ENCODE results near the gene IRX5.

Gene IRX5

DNA sequence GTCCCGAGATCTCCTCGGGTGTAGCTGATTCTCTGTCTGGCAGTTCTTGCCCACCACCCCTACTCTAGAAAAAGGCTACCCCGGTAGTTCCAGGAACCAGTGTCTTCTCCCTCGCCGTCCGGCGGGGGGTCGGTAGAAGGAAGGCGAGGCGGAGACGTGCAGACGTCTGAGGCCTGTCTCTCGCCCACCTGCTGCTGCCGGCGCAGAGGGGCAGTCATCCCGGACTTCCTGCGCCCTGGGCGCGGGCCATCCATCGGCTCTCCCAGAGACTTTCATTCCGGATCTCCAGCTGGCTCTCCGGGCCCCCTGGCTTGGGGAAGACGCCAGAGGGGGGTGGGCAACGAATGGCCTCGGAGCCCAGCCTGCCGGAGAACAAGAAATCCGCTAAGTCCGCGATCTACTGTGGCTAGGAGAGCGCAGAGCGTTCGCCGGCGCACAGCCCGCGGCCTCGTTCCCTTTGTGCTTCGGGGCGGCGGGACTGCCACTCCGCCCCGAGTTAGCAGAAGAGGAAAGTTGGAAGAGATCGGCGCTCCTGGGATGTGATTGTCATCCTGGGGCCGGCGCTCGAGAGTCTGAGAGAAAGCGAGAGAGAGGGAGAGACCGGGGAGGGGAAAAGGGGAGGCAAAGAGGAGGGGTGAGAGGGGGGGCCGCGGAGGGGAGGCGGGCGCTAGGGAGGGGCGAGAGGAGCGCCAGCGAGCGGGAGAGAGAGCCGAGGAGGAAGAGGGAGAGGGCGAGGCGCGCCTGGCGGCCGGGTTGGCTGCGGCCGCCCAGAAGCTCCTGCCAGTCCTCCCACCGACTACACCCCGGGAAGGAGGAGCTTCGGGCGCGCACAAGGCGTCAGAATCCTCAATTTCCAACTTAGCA is at the start of gene IRX5:
IRX5 (plus strand) TSS at position 861 of the 864 bp plus-strand sequence. CDS start 334 bp downstream, outside the sequence.
- peak within 1 kb of the TSS; percentile 97 for H3K27ac ChIP-seq
- peak; percentile 94 for DNase-seq (ENCODE audit: low read depth, low spot score)

DNA sequence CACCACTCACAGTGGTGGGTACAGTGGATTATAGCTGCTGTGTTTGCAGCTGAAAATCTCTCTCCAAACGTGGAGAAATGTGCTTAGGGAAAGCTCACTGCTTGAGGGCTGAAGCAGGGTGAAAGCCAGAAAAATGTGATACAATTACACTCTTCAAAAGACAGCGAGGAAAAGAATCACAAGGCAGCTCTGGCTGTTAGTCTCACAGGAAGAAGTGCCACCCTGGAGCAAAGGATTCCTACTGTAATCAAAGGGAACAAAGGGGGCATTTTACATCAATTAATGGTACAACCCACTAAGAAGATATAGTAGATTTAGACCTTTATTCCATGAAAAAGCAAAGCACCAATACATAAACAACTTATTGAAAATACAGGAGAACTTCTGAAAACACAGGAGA is 48.1 kb upstream of the IRX5 start:
- H3K27ac ChIP-seq = no peak overlapping the region
- DNase-seq (ENCODE audit: low read depth, low spot score) = no peak

DNA sequence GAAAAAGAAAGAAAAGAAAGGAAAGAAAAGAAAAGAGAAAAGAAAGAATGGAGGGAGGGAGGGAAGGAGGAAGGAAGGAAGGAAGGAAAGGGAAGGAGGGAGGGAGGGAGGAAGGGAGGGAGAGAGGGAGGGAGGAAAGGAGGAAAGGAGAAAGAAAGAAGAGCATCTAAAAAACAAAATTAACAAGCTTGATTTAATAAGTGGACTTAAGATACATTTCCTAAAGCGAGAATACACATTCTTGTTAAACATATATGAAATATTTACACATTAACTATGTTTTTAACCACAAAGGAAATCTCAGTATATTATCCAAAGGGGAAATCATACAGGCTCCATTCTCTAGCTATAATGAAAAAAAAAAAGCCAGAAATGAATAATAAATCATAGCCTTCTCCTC is 47.3 kb upstream of the IRX5 start:
- no peak overlapping the region for H3K27ac ChIP-seq

DNA sequence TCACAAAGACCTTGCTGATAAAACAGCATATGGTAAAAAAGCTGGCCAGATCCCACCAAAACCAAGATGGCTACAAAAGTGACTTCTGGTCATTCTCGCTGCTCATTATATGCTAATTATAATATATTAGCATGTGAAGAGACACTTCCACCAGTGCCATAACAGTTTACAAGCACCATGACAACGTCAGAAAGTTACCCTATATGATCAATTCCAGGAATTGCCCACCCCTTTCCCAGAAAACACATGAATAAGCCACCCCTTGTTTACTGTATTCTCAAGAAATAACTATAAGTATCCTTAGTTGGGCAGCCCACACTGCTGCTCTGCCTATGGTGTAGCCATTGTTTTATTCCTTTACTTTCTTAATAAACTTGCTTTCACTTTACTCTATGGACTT is 44.6 kb upstream of the IRX5 start:
- no peak for DNase-seq (ENCODE audit: low read depth, low spot score)
- no peak overlapping the region for H3K27ac ChIP-seq

More for the DNA sequence above, 47.3 kb upstream of the IRX5 start:
- DNase-seq (ENCODE audit: low read depth, low spot score) = no peak

DNA sequence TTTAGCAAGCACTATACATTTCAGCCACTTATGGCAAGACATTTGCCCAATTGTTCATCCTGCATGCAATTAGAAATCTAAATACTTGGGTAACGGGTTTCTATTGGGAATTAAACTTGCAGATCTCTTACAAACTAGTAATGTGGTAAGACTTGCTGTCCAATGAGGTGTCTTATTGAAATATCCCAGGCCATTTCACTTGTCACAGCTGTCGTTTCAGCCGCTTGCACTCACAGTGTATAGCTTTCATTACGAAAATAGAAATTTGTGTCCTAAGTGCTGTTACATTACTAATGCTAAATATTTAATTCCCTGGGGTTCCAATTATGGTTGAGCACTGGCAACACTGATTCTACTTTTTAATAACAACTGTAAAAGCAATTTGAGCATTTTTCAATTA is 40.3 kb upstream of the IRX5 start:
- no peak overlapping the region for H3K27ac ChIP-seq
- no peak for DNase-seq (ENCODE audit: low read depth, low spot score)

DNA sequence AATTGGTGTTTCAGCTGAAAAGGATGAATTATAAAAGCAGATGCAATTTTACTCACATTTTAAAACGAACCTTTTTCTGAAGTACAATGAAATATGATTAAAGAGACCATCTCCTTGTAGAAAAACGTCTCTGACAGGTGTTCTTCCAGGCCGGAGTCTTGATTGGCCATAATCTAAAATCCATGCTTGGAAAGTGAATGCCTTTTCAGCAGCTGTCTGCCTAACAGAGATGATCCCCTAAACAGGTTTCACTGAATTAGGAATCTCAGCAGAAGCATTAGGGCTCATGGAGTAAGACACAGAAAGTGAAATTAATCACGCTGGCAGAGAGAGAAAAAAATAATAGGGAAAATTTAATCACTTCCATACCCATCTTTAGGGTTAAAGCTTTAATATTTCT is 39.3 kb upstream of the IRX5 start:
- H3K27ac ChIP-seq = no peak overlapping the region
- no peak for DNase-seq (ENCODE audit: low read depth, low spot score)

DNA sequence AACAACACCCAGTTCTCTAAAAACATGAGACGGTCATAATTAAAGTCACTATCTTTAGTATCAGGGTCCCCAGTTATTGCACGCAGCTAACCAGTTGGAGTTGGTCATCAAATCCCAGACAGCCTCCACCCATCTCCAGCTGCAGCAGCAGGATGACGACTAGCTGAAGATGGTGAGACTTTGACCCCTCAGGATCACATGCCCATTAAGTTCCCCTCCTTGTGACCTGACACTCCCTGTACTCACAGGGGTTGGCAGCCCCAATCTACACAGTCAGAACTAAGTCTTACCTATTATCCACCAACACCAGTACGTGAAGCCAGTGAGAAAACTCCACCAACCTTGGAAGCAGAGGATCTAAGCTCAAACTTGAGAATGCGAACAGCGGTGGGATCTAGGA is 37.7 kb upstream of the IRX5 start:
- DNase-seq (ENCODE audit: low read depth, low spot score) = no peak
- no peak overlapping the region for H3K27ac ChIP-seq

DNA sequence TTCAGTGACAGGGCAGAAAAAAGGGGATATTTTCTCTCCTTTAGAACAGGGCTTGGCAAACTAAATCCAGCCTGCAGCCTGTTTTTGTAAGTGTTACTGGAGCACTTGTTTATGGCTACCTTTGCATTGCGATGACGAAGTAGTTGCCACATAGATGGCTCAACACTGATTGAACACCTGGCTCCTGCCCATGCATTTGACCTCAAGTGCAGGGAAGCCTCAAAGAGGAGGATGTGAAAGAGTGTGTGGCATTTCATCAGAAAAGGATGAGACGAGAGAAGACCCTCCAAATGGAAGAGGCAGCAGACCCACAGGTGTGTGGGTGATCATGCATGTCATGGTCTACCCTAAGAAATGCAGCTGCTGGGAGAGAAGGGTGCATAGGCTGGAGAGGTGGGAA is 32.7 kb upstream of the IRX5 start:
- no peak for DNase-seq (ENCODE audit: low read depth, low spot score)
- H3K27ac ChIP-seq = no peak overlapping the region

DNA sequence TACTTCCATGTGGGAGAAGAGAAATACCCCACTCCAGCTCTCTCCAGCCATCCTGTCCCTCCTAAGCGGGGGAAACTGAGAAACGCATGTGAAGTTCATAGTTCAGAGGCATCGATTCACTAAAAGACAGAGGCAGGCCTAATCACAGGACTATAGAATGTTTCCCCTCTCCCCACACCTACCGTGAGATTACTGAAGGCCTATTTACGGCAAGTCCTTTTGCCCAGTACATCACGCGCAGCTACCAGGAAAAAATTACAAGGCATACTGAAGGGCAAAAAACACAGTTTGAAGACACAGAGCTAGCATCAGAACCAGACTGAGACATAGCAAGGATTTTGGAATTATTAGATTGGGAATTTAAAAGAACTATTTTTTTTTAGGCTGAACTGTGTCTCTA is 29.1 kb upstream of the IRX5 start:
- DNase-seq (ENCODE audit: low read depth, low spot score) = no peak
- H3K27ac ChIP-seq = no peak overlapping the region

DNA sequence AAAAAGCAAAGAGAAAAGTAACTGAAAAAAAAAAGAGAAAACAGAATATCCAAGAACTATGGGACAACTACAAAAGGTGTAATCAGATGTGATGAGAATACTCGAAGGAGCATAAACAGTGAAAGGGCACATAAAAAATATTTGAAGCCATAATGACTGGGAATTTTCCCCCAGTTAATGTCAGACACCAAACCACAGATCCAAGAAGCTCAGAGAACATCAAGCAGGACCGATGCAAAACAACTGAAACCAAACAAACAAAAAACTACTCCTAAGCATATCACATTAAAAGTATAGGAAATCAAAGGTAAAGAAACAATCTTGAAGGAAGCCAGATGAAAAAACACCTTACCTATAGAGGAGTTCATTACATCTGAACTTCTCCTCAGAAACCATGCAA is 27.6 kb upstream of the IRX5 start:
- DNase-seq (ENCODE audit: low read depth, low spot score) = no peak

DNA sequence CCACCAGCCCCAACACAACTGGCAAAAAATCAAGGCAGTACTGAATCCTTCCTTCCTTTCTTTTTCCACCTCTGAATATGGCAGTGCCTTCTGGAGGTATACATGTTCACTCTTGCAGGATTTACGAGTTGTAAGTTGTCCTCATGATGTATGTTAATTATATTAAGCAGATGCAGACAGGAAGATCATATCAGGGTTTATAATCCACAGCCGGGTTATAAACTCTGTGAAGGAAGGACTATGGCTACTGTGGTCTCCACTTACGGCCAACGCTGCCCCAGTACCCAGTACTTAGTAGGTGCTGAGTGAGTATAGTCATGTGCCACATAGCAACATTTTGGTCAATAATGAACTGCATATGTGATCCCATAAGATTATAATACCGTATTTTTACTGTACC is 19.6 kb upstream of the IRX5 start:
- DNase-seq (ENCODE audit: low read depth, low spot score) = no peak

More for the DNA sequence above, 27.6 kb upstream of the IRX5 start:
- H3K27ac ChIP-seq = no peak overlapping the region

DNA sequence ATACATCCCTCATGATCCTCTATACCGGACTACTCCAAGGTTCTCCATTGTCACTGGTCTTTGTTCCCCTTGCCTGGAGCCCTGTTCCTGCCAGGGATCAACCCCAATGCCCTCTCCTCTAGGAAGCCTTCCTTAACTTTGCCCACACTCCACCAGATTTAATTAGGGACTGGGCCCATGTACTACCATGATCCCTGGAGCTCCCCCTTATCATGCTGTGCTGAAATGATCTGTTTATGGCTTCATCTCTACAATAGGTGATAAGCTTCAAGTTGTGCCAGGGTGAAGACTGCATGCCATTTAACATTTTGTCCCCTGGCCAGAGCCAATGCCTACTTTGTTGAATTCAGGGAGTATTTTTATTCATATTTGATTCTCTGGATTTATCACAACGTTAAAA is 17.9 kb upstream of the IRX5 start:
- no peak overlapping the region for H3K27ac ChIP-seq
- DNase-seq (ENCODE audit: low read depth, low spot score) = no peak

More for the DNA sequence above, 19.6 kb upstream of the IRX5 start:
- H3K27ac ChIP-seq = no peak overlapping the region

DNA sequence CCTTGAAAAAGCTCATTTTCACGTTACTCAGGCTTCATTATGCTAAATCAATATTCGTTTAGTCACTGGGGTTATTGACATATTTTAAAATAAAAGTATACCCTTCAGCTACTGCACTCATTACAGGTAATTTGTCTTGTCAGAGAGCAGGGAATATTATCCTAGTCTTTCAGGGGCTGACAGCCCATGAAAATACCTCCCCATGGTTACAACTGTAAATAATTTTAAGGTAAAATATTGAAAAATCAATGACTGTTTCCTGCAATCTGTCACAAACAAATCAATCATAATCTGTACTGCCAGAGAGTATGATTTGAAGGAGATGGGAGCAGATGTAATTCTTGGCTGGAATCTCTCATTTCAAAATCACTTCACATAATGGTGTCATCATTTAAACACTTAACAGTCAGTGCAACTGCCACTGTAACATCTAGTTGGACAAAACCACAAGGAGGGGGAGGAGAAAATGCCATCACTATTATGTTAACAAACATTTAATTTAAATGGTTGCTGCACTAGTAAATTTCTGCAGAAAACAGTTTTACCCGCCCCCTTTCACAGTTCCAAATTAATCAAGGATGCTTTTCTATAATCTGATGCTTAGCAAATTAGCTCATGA is 9.3 kb upstream of the IRX5 start:
- DNase-seq (ENCODE audit: low read depth, low spot score) = no peak
- H3K27ac ChIP-seq = no peak overlapping the region

DNA sequence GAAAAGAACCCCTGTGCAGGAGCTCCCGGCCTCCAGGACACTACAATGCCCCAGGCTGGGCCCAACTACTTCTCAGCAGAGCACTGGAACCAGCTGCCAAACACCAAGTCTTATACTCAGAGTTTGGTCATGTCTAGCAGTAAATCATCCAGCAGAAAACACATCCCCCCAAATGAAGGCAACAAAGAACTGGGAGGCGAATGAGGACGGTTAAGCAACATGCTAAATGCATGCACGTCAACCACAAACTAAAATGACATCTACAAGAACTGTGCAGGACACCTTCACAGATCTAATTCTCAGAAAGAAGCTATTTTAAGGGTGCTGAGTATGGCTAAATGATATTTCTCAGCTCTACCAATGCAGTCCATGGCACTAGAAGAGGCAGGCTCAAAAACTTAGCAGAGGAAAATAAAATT is 7.6 kb upstream of the IRX5 start:
- H3K27ac ChIP-seq = no peak overlapping the region
- no peak for DNase-seq (ENCODE audit: low read depth, low spot score)

DNA sequence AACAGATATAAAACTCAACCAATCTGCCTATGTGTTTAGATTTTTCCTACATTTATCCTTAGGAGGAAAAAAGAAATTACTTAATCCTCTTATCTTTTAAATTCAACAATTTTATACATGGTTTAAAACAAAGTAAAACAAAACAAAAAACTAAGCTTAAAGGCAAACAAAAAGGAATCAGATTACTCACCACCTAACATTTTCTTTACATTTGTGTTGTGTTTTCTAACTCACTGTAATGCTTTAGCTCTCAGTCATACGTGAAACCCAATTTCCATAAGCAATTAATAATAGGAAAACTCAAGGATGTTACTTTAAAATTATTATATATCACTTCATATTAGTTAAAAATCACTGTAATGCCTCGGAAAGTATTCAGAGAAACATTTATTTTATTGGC is 6.7 kb upstream of the IRX5 start:
- DNase-seq (ENCODE audit: low read depth, low spot score) = no peak
- H3K27ac ChIP-seq = no peak overlapping the region

DNA sequence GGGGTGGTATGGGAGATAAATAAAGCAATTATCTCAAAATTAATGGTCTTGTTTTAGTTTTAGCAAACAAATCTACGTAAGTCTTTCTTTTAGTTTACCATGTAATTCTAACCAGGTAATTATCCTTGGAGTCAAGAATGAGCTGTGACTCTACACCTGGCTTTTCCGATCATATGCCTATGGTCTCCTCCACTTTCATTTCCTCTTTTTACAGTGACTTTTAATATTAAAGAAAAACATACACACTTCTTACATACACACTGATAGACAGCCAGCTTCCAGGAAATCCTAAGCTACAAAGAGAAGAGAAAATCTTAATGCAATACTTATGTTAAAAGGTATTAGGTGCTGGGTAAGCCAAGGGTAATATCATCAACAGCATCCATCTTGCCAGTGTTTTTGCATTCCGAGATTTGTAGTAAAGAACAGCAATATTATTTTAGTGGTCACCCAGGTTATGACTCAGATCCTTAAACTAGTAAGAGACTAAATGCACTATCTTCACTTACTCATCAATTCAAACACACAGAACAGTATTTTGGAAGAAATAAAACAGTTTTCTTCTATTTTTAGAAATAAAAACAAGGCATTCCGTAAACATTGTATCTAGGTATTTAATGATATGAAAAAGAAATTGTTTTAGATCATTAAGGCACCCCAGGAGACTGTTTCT is 4.4 kb upstream of the IRX5 start:
- no peak for DNase-seq (ENCODE audit: low read depth, low spot score)
- peak overlapping the region; percentile 97 for H3K27ac ChIP-seq

DNA sequence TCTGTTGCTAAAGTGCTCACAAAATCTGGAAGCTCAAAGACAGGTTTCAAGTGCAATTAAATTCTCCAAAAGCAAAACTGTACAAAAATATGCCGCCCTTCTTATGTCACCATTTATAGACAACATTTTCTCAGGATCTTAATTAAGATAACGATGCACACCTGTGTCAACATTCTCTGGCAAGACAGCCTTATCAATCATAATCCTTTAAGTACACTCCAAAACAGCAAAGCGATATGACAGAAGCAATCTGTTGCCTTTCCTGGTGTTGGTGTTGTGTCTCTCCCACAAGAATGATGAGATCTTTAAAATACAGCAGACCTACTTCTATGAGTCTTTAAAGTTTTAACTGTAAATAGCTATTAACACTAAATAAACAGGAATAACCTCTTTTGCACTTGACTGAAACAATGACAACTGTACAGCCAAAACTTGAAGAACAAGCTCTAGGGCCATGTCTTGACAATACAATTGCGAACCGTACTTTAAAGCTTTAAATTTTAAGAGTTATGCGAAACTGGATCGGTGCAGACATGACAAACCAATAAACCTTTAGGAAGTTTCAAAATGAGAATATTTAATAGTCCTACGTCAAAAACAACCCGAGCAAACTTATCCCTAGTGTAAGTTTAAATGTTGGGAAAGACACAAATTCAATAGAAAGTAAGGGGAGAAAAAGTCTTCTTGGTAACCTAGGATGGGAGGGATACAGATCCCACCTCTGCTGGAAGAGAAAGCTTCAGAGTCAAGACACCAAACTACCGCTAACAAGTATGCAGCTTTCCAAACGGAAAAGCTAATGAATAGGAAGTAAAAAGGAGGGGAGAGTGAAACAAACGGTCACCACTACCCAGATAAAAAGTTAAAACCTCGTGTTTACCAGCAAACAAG is 3.3 kb upstream of the IRX5 start:
- DNase-seq (ENCODE audit: low read depth, low spot score) = no peak
- H3K27ac ChIP-seq = peak overlapping the region; percentile 97

DNA sequence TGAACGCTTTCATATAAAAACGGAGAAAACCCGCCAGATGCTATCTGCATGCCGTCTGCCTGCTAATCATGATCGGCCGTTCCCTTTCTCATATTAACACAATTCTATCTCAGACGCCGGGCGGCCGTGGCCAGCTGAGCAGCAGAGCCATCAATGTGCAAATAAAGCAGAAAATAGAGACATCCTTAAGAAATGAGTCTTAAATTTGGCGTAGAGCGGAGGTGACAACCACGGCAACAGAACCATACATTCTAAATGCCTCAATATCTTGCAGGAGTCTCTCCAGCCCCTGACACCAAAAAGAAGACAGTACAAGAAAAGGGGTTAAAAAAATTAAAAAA is 2.7 kb upstream of the IRX5 start:
- no peak for DNase-seq (ENCODE audit: low read depth, low spot score)
- peak overlapping the region; percentile 97 for H3K27ac ChIP-seq

DNA sequence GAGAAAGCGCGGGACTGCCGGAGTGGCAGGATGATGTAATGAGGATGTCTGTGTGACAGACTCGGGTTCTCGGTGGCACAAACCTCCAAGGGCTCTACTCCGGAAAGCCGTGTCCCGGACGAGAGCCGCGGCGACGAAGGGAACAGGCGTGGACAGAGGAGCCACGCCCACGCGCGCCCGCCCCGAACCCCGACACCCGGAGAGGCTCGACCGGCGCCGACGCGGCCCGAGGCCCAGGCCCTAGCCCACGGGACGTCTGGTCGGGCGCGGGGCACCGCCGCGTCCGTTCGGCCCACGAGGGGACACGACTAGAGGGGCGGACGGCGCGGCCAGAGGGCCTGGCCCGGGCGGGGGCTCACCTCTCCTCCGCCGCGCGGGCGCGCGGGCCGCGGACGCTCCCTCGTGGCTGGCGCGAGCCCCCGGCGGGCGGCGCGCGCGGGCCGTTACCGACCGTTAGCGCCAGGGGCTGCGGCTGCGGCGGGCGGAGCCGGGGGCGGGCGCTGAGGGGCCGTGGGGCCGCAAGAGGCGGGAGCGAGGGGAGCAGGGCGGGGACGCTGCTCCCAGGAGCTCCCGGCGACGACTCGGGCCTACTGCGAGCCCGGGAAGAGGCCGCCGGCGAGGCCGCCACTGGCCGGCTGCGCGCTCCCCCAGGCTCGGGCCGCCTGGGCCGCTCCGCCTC is 2.1 kb upstream of the IRX5 start:
- H3K27ac ChIP-seq = peak overlapping the region; percentile 97
- DNase-seq (ENCODE audit: low read depth, low spot score) = no peak
